ENCODE results near the gene LRRC4C. TPM values are rescaled to one million over a fixed set of nuclear protein-coding genes. Genes with fewer than 3 reads are reported as not detected.
"Not testable (repeated sequence)": the region's sequence is repeated elsewhere in the genome, so short reads cannot be mapped to it uniquely, and the experiment has no call there.

Gene LRRC4C
- total RNA-seq, 1 donor from 2014 or later = 1.5 TPM

DNA sequence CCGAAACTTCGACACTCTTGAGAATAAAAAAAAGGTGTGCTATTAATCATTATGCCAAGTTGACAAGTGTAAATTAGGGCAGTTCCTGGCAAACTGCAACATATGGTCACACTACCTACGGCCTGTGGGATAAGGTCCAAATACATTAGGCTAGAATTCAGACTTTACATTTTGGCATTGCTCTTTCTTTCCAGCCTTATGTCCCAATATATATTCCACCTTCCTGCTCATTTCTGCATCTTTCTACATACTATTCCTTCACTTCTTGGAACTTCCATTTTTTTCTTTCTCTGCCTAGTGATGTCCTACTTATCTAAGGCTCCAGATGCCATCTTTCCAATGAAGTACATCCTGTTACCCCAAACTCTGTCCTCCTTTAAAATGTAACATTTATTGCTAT is 577.2 kb downstream of the LRRC4C start:
- no peak overlapping the region for H3K4me3 ChIP-seq (ENCODE audit: low read depth, low read length)
- no peak for DNase-seq (ENCODE audit: low read depth)
- no peaks in the 10 kb centered on the region for H3K36me3 ChIP-seq (ENCODE audit: control insufficient read depth, insufficient read depth, low read length)
- no peaks in the 10 kb centered on the region for H3K27me3 ChIP-seq (ENCODE audit: control insufficient read depth, insufficient read depth, low read length)
- TF ChIP-seq, protein P1, sequence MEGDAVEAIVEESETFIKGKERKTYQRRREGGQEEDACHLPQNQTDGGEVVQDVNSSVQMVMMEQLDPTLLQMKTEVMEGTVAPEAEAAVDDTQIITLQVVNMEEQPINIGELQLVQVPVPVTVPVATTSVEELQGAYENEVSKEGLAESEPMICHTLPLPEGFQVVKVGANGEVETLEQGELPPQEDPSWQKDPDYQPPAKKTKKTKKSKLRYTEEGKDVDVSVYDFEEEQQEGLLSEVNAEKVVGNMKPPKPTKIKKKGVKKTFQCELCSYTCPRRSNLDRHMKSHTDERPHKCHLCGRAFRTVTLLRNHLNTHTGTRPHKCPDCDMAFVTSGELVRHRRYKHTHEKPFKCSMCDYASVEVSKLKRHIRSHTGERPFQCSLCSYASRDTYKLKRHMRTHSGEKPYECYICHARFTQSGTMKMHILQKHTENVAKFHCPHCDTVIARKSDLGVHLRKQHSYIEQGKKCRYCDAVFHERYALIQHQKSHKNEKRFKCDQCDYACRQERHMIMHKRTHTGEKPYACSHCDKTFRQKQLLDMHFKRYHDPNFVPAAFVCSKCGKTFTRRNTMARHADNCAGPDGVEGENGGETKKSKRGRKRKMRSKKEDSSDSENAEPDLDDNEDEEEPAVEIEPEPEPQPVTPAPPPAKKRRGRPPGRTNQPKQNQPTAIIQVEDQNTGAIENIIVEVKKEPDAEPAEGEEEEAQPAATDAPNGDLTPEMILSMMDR (IDR thresholded peaks at IDR 0.05; ENCODE audit: insufficient read depth, low read length, poor library complexity, severe bottlenecking) = no peak

DNA sequence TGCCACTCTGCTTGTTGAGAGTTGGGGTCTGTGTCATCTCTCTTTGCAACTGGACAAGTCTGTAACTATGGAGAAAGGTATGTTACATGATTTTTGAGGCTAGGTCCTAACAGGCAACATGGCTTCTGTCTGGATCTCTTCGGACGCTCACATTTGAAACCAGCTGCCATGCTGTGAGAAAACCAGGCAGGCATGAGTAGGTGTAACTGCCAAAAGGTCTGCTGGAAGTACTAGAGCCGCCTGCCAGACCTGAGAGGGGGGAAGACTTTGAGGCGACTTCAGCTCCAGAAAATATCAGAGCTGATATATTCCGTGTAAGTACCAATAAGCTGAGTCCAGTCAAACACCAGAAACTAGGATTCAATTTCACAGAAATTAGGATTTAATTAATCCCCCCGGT is 579.5 kb downstream of the LRRC4C start:
- Histone ChIP-seq H3K27me3 (ENCODE audit: control insufficient read depth, insufficient read depth, low read length) (no peaks in the 10 kb centered on the region), H3K36me3 (ENCODE audit: control insufficient read depth, insufficient read depth, low read length) (no peaks in the 10 kb centered on the region), H3K4me3 (ENCODE audit: low read depth, low read length) (no peak overlapping the region)
- TF ChIP-seq, protein P1 (IDR thresholded peaks at IDR 0.05; ENCODE audit: insufficient read depth, low read length, poor library complexity, severe bottlenecking) = no peak
- DNase-seq (ENCODE audit: low read depth) = no peak

DNA sequence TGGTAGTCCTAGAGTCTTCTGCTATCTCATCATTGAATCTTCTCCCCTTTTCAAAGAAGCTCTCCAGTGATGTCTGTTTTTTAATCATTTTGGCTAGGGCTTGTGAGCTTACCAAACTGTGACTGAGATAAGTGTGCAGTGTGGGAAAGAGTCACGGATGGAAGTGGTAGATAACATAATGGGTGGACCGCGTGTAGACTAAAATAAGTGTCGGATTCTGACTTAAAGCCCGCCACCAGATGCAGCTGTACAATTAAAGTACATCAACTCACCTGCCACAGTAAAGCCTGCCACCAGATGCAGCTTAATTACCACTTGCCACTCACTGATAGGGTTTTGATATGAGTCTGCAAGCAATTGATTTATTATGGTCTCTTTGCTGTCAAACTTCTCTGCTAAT is 581.5 kb downstream of the LRRC4C start:
- Histone ChIP-seq H3K4me3 (ENCODE audit: low read depth, low read length) (no peak overlapping the region), H3K36me3 (ENCODE audit: control insufficient read depth, insufficient read depth, low read length) (no peaks in the 10 kb centered on the region), H3K27me3 (ENCODE audit: control insufficient read depth, insufficient read depth, low read length) (no peaks in the 10 kb centered on the region)
- TF ChIP-seq, protein P1 (IDR thresholded peaks at IDR 0.05; ENCODE audit: insufficient read depth, low read length, poor library complexity, severe bottlenecking) = no peak
- no peak for DNase-seq (ENCODE audit: low read depth)

DNA sequence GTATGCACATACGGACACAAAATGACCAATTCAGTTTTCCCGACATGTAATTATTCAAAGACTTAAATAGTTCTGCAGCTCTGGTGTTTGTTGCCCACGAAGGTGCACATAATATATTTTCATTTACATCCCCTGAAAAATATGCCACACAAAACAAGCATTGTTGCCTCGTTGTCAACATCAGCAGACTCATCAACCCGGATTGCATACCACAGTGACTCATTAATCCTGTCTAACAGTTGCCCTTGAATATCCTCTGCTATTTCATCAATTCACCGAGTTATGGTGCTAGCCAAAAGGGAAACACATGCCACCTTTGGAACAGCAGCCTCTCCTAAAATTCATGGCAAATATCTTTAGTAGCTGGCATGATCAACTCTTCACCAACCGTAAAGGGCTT is 582.2 kb downstream of the LRRC4C start:
- TF ChIP-seq, protein P1 (IDR thresholded peaks at IDR 0.05; ENCODE audit: insufficient read depth, low read length, poor library complexity, severe bottlenecking) = no peak
- DNase-seq (ENCODE audit: low read depth) = no peak
- Histone ChIP-seq H3K4me3 (ENCODE audit: low read depth, low read length) (no peak overlapping the region), H3K27me3 (ENCODE audit: control insufficient read depth, insufficient read depth, low read length) (no peaks in the 10 kb centered on the region), H3K36me3 (ENCODE audit: control insufficient read depth, insufficient read depth, low read length) (no peaks in the 10 kb centered on the region)

DNA sequence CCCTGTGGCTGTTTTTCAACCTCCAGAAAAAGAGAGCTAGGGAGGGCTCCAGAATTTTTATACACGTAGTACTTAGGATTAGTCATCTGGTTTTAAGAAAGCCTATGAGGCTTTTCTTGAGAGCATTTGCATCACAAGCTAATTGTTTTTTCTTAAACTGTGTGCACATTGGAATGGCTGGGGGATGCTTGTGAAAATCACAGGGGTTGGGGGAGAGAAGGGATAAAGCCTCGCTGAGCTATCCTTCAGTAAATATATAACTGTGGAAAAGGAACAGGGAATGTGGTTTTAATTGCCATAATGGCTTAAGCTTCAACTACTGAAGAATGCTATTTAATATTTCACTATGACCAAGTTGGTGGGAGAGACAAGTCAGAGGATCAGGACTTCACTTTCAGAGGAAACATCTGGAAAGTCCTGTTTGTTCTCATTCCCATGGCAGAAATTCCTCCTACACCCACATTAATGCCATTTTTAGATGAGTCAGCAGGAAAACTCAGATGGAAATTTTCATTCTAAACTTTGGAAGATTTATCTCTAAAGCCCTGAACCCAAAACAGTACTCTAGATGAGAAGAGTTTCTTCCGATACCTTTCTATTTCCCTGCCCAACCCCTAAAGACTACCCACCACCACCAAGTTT is 591.3 kb downstream of the LRRC4C start:
- DNase-seq (ENCODE audit: low read depth) = no peak
- H3K36me3 ChIP-seq (ENCODE audit: control insufficient read depth, insufficient read depth, low read length) = no peaks in the 10 kb centered on the region
- TF ChIP-seq, protein P1 (IDR thresholded peaks at IDR 0.05; ENCODE audit: insufficient read depth, low read length, poor library complexity, severe bottlenecking) = no peak
- no peak overlapping the region for H3K4me3 ChIP-seq (ENCODE audit: low read depth, low read length)
- no peaks in the 10 kb centered on the region for H3K27me3 ChIP-seq (ENCODE audit: control insufficient read depth, insufficient read depth, low read length)

DNA sequence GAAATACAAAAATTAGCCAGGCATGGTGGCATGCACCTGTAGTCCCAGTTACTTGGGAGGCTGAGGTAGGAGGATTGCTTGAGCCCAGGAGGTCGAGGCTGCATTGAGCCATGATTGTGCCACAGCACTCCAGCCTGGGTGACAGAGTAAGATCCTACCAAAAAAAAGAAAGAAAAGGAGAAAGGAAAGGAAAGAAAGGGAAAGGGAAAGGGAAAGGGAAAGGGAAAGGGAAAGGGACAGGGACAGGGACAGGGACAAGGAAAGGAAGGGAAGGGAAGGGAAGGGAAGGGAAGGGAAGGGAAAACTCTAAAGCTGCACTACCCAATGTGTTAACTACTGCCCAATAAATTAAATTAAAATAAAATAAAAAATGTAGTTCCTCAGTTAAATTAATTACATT is 601.7 kb downstream of the LRRC4C start:
- DNase-seq (ENCODE audit: low read depth); H3K36me3 ChIP-seq (ENCODE audit: control insufficient read depth, insufficient read depth, low read length); H3K27me3 ChIP-seq (ENCODE audit: control insufficient read depth, insufficient read depth, low read length); H3K4me3 ChIP-seq (ENCODE audit: low read depth, low read length): not testable (repeated sequence)

Data from kidney epithelial cell (primary cell).